COR-L47 (cell line): ENCODE data around the gene ZNF135.

Experiments used
- DNase-seq: peaks from one replicate; lab custom pipeline; 2025; lab: John Stamatoyannopoulos, UW

The ZNF135 gene

DNA sequence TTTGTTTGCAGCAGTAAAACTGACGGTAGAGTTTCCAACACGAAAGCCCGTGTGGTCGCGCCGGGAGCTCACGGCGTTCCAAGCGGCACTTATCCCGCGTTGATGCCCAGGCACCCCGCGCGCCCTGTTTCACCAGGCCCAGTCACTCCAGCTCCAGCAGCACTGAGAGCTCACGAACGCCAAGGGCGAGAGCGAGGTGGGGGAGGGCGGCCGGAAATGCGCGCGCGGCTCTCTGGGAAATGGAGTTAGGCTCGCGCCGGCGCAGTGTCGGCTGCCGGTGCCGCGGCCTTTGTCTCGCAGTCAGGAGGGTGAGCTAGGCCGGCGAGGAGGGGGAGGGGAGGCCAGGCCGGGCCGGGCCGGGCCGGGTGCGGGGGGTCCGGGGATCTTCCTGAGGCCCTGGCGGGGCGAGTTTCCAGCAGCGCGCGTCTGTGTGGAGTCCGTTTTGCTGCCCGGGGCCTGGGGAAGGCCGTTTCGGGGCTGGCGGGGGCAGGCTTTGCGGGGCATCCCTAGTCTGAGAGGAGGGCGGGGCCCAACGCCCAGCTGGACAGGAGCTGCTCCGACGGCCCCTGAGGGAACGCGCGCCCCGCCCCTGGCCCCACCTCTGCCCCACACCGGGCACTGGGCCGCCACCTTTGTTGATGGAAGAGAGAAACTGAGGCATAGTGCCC, at the start of gene ZNF135:
Gene ZNF135 (plus strand): TSS at position 280 of the 668 bp plus-strand sequence. CDS start 721 bp downstream, outside the sequence.
- DNase-seq, result peak; percentile 57

DNA sequence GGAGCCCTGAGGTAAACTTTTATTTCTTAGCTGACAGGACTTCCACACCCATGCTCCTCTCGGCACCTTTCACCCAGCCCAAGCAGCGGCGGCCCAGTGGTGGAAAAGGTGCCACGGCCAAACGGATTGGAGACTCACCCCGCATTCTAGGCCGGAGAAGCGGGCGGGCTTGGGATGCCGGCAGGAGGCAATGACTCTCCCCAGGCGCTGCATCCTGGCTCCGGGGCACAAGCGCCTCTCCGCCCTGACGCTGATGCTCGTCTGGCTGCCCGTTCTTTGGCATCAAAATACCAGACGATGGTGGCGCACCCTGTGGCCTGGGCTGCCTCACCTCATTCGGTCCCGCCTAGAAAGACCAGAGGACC, 49.8 kb upstream of the ZNF135 start:
- no peak for DNase-seq

DNA sequence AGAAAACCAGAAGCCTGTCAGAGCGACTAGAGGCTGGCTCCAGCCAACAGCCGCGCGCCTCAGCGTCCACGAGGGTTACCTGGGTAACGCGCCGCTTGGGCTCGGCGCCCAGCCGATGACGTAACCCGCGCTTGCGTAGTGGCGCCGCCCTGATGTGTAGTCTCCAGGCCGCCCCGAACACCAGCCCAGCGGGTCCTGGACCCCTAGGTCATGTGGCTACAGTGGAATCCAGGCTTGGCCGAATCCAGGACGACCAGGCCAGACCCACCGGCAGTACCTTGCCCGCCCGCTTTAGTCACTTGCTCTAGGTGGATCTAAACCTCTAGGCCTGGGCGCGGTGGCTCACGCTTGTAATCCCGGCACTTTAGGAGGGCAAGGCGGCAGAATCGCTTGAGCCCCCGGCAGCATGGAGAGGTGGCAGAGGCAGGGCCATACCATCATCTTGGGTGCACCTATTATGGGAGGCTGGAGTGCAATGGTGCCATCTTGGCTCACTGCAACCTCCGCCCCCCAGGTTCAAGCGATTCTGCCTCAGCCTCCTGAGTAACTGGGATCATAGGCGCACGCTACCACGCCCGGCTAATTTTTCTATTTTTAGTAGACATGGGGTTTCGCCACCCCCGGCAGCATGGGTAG, 49.3 kb upstream of the ZNF135 start:
- peak; percentile 79 for DNase-seq

DNA sequence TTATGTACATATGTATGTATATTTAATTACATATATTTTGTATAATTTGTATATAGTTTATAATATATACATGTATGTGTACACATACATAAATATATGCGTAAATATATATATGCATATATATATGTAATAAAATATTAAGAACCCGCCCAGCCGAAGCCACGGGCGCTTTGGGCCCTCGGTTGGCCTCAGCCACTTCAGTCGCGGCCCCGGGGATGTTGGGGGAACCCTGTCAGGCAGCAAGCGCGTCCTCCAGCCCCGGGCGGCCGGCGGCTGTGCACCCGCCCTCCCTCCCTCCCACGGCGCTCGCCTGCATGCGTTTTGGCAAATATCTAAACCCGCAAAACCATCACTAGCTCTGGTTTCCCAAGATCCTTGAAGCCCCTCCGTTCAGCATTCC, 48.6 kb upstream of the ZNF135 start:
- no peak for DNase-seq

DNA sequence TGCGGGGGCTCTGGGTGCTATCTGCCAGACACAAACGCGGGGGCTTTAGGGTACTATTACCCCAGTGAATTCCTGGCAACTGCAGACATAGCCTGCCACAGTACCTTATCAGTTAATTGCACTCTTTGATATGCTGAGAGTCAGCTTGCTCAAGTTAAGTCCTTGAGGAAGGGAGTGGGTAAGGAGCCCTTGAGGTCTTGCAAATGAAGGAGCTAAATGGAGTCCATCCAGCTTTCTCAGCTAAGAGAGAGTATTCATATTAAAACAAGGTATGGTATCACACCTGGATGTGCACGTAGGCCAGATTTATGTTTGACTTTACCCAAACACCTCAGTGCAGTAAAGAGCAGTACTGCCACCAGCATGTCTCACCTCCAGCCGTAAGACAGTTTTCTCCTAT, 44.9 kb upstream of the ZNF135 start:
- no peak for DNase-seq

DNA sequence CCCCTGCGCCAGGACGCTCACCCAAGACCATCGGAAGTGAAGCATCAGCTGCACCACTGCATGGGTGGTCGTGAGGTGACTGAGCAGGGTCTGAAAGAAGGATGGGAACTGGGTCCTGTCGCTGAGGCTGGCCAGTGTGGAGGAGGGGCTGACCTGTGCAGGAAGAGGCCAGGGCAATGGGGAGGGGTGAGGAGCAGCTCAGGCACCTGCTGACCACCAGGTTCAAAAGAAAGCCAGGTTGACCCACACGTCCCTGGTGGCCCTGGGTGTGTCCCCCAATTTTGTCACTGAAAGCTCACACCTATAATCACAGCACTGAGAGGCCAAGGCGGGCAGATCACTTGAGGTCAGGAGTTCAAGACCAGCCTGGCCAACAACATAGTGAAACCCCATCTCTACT, 39.0 kb upstream of the ZNF135 start:
- no peak for DNase-seq

DNA sequence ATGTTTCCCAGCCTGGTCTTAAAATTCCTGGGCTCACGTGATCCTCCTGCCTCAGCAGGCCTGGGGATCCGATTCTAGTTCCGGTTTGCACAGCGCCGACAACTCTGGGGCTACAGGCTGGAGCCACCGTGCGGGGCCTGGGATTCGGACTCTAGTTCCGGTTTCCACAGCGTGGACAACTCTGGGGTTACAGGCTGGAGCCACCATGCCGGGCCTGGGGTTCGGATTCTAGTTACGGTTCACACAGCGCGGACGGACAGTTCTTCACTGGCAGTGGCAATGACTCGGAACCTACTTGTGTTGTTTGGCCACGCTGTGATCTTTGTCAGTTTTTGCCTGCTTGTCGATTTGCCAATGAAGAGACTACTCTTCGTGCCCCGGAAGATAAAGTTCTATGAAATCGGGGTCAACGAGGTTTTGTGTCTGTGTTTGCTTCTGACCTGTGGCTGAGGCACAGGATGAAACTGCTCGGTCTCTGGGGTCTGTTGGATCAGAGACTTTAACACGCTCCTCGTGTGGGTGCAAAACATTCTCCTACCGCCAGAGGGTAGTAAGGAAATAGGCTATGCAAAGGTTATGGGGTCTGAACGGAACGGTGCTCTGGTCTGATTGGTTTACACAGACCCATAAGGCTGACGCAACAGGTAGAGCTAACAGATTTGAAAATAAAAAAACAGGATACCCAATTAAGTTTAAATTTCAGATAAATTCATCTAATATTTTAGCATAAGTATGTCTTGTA, 37.4 kb upstream of the ZNF135 start:
- DNase-seq, result peak; percentile 64

DNA sequence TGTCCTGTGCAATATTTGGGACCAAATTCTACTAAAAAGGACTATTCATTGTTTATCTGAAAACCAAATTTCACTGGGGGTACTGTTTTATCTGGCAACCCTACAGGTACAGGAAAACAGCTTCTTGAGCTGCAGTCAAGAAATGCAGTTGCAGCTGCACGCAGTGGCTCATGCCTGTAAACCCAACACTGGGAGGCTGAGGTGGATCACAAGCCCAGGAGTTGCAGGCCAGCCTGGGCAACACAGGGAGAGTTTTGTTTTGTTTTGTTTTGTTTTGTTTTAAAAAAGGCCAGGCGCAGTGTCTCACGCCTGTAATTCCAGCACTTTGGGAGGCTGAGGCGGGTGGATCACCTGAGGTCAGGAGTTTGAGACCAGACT, 36.8 kb upstream of the ZNF135 start:
- no peak for DNase-seq

DNA sequence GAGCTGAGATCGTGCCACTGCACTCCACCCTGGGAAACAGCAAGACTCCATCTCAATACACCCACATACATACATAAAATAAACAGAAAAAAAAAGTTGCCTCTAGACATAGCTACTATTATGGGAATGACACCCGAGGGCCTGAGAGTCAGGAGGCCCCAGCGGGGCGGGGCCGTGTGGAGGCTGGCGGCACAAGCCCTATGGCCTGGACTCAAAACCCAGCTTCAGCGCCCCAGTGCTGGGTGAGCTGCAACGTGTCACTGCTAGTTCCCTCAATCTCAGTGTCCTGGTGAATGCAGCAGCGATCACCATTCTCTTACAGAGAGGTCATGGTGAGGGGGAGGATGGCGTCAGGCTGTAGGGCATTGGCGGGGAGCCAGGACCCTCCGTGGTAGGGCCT, 34.4 kb upstream of the ZNF135 start:
- DNase-seq, result no peak

DNA sequence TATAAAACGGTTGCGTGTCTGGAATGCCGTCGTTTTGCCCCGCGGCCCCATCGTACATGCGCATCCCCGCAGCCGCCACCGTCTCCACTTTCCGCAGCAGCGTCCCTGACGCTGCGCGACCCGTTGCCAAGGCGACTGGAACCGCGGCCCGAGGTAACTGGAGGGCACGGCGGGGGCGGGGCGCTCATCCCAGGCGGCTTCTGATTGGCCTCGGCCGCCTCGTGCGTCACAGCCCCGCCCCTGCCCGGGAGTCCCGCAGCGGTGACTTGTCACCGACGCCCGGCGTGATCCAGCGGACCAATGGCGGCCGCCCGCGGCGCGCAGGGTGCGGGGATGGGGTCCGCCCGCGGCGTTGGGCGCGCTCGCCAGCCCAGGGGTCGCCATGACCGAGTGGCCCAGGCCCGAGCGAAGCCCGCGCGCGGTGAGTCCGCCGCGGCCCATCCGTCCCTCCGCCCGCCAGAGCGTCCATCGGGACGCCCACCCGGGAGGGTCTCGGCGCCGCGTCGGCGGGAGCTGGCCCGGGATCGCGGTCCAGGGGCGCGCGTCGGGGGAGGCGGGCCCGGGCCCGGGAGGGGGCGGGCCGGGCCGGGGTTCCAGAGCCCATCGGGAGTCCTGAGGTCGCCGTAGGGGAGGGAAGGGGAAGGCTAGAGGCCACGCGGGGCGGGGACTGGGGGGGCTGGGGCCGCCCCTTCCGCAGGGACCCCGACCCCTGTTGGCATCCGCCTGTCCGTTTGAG, 25.2 kb upstream of the ZNF135 start, which contains the start of gene ZSCAN1:
Gene ZSCAN1 (plus strand): TSS at position 285 of the 736 bp plus-strand sequence. CDS start 3,812 bp downstream, outside the sequence.
- DNase-seq, result peak; percentile 66

DNA sequence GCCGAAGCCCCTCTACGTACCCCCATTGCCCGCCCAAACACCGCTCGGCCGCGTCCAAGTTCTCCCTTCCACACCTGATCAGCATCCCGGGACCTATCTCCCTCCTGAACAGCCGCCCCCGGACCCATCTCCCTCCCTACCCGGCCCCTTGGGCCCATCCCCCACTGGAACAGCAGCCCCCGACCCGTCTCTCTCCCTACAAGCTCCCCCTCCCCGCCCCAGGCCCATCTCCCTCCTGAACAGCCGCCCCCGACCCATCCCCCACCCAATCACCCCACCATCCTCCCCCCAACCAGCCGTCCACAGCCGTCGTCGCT, 24.6 kb upstream of the ZNF135 start:
- DNase-seq, result no peak

DNA sequence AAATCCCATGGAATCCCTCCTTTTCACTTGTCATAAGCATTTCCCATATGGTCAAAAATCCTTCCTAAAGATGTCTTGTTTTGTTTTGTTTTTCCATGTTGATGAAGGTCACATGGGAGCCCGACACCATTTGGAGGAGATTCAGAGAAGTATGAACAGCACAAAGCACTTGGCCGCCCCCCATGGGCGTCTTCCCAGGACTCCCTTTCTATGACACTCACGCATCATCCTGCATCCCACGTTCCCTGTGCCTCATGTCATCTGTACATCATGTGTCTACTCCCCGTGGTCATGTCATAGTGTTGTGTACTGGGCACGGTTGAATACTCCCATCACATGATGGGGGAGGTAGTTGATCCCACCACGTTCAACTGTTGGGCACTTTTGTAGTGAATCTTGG, 23.2 kb upstream of the ZNF135 start:
- no peak for DNase-seq

DNA sequence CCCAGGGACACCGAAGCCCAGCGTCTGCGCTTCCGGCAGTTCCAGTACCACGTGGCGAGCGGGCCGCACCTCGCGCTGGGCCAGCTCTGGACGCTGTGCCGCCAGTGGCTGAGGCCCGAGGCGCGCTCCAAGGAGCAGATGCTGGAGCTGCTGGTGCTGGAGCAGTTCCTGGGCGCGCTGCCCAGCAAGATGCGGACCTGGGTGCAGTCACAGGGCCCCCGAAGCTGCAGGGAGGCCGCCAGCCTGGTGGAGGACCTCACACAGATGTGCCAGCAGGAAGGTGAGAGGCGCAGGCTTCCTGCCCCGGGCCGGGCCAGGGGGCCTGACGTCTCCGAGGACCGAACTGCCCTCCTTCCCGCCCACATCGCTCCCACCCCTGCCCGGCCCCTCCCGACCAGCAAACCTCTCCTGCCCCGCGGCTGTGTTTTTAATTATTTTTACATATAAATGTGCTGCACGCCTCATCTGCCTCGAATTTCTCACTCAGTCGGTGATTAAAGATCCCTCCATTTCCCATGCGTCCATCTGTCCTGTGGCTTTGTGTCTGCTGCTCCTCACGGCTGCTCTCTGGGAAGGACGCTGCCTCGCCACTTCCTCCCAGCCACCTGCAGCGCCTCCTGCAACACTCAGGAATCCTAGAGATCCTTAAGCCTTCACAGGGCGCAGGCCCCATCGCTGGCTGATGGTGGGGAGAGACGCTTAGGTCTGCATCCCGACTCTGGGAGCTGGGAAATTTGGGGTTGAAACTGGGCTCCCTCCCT, 21.0 kb upstream of the ZNF135 start:
- DNase-seq, result no peak

DNA sequence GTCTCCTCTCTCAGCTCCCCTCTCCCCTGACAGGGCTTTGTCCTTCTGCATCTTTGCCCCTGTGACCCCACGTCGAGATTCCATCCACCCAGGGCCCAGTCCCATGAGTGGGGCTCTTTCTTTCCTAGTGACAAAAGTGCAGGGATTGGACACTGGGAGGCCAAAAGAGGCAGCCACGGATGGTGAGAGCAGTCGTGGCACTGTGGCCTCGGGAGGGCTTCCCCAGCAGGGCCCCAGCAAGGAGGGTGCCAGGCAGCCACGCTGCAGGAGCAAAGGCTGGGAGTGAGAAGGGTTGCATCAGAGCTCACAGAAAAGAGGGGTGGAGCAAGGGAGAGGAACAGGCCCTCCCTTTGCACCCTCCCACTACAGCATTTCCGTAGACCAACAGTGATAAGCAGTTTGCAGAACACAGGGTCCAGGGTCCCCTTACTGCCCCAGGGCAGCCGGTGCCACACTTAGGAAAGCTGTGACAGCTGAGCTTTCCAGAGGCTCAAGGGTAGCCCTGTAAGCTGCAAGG, 20.3 kb upstream of the ZNF135 start:
- no peak for DNase-seq

DNA sequence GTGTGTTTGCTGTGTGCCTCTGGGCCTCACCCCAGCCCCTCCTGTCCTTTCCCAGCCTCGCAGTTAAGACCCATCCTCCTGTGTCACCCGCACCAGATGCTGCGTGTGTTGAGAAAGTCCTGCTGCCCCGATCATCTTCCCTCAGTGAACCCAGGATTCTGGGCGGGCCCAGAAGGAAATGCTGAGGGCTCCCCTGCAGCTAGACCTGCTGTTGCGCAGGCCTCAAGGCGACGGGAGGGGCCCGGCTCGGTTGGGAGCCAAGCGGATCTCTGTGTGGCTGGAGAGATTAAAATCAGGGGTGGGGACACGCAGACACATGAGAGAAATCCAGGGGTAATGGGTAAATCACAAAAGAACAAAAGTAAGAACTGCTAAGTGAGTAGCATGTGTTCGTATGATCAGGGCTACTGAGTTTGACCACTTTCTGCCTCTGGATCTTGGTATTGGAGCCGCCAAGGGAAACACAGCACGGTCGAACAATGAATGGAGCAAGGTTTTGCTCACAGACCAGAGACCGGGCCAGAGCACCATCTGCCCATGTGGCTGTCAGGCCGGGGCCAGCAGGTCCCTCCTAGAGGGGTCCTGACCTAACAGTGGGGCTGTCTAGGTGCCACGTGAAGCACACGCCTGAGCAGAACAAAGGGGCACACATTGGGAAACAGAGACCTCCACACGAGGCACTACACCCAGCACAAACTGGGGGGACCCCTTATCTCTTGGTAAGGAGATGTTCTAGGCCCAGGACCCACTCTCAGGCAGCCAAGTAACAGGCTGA, 18.1 kb upstream of the ZNF135 start:
- no peak for DNase-seq

DNA sequence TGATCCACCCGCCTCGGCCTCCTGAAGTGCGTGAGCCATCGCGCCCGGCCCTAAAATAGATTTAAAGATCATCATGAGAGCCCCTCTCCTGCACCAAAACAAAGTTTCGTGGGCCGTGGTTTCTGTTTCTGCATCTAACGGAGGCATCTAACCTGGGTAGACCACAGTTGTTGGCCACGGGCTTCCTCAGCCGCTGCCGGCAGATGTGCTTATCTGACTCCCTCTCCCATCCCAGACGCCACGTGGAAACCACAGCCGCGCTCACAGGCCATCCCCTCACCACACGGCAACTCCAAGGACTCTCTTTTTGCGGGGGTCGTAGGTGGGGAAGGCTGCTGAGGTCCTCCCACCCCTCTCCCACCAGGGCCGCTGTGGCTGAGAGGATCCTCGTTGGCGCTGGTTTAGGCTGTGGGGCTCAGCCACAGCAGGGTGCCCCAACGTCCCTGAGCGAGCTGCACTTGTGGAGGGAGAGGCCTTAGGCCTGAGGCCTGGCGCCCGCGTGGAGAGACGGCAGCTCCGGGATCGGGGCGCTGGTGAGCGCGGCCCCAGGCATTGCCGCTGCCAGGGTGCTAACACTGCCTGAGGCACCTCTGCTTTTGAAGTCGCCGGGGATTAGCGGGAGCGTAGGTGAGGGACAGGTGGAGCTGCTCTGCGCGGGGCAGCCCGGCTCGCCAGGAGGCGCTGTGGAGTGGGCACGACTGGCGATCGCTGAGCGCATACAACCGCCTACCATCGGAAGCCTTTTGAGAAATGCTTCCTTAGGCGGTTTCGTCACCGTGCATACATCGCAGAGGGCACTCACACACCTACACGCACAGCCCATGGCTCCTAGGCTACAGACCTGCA, 16.4 kb upstream of the ZNF135 start:
- DNase-seq, result no peak

DNA sequence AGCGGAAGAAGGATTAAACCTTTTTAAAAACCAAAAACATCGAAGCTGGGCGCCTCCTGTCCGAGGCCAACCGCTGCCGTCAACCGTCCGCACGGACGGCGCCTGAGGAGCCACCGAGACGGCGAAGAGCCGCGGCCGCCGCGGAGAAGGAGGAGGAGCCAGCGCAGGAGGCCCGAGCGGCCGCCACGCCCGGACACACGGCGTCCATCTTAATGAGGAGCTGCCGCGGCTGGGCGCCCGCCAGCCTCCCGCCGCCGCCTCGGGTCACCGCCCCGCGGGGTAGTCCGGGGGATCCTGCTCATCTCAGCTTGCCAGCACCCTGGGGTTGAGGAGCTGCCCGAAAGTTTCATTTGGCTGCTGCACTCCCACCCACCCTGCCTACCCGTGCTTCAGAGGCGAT, 14.7 kb upstream of the ZNF135 start:
- no peak for DNase-seq

DNA sequence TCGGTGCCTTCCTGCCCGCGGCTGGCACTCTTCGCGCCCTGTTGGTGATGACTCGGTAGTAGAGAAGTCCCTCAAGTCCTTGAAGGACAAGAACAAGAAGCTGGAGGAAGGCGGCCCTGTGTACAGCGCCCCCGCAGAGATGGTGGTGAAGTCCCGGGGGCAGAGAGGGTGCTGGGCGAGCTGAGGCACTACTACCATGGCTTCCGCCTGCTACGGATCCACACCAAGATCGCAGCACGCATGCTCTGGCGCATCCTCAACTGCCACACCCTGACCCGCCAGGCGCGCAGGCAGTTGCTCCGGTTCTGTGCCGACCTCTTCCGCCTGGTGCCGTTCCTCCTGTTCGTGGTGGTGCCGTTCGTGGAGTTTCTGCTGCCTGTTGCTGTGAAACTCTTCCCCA, 14.2 kb upstream of the ZNF135 start:
- no peak for DNase-seq

DNA sequence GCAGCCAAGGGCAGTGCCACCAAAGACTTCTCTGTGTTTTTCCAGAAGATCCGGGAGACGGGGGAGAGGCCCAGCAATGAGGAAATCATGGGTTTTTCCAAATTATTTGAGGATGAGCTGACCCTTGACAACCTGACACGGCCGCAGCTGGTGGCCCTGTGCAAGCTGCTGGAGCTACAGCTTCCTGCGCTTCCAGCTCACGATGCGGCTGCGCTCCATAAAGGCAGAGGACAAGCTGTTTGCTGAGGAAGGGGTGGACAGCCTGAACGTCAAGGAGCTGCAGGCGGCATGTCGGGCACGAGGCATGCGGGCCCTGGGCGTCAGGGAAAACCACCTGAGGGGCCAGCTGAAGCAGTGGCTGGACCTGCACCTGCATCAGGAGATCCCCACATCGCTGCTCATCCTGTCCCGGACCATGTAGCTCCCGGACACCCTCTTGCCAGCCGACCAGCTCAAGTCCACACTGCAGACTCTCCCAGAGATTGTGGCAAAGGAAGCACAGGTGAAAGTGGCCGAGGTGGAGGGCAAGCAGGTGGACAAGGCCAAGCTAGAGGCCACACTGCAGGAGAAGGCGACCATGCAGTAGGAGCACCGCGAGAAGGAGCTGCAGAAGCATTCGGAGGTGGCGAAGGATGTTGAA, 13.6 kb upstream of the ZNF135 start:
- no peak for DNase-seq

DNA sequence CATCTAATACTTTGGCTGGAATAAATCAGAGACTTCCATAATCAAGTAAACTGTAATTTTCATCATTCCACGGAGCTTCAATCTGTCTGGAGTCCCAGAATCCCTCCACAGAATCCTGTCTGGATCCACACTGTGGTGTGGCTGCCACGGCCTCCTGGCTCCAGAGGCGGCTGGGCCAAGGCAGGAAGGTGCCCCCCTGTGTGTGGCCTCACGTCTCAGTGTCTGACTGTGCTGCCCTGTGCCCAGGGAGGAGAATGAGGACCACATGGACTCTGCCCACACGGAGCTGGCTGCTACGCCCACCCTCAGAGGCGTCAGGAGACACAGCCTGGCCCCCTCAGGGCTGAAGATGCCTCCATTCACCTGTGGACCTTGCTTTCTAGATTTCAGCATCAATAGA, 12.2 kb upstream of the ZNF135 start:
- no peak for DNase-seq
